PC-3 (cell line): ENCODE results near the gene PLEKHG3. TPM values are rescaled to one million over a fixed set of nuclear protein-coding genes. Genes with fewer than 3 reads are reported as not detected.
A peak's percentile ranks its signal among the peaks of the same experiment; 100 is the strongest.

Experiments used
- ATAC-seq: fragments of 200-7000 bp; cut with Tn5 transposase; 2 replicates; pipeline ENCODE4 v1.9.1; 2020; ENCODE audit warnings: mild to moderate bottlenecking, moderate library complexity
- BruUV-seq: library from RNA; stranded (reverse); fragments of 400-500 nt; replicated peaks from 2 replicates; lab custom pipeline; 2021; lab: Mats Ljungman, UMichigan
- CTCF ChIA-PET: fragments of 300-600 bp; sonication (Branson Sonifier 250); formaldehyde crosslinking; loops from one replicate; lab custom pipeline; 2022; ENCODE audit warnings: antibody characterized with exemption; lab: Charles Lee
- POLR2A ChIA-PET: fragments of 300-600 bp; sonication (Branson Sonifier 250); formaldehyde crosslinking; loops from one replicate; lab custom pipeline; 2022; ENCODE audit warnings: antibody characterized with exemption; ENCODE audit not compliant: unreplicated experiment; lab: Charles Lee
- DNase-seq: peaks from one replicate; pipeline ENCODE4 v3.0.0-alpha.2; 2015
- H2AFZ ChIP-seq: fragments of 300-600 bp; sonication (generic); 2 replicates; pipeline ENCODE4 v1.6.0; 2016; ENCODE audit warnings: antibody characterized with exemption, low read length
- H3F3A ChIP-seq: fragments of 300-600 bp; sonication (generic); one replicate; pipeline ENCODE4 v1.6.0; 2017; ENCODE audit warnings: antibody characterized with exemption, low read length, control low read depth, mild to moderate bottlenecking; ENCODE audit not compliant: unreplicated experiment
- H3K27ac ChIP-seq: fragments of 300-600 bp; sonication (generic); 2 replicates; pipeline ENCODE4 v1.5.1; 2016; ENCODE audit warnings: mild to moderate bottlenecking, low read length
- H3K27me3 ChIP-seq: fragments of 300-600 bp; sonication (generic); 2 replicates; pipeline ENCODE4 v1.6.1; 2016; ENCODE audit warnings: low read length, mixed read lengths
- H3K36me3 ChIP-seq: fragments of 300-600 bp; sonication (generic); 2 replicates; pipeline ENCODE4 v1.6.1; 2016; ENCODE audit warnings: low read depth, mixed run types, low read length, mixed read lengths
- H3K4me1 ChIP-seq: fragments of 300-600 bp; sonication (generic); 2 replicates; pipeline ENCODE4 v1.5.1; 2016; ENCODE audit warnings: low read length; ENCODE audit not compliant: insufficient read depth
- H3K4me2 ChIP-seq: fragments of 300-600 bp; sonication (generic); 2 replicates; pipeline ENCODE4 v1.6.0; 2016; ENCODE audit warnings: low read length
- H3K4me3 ChIP-seq: fragments of 300-600 bp; sonication (generic); 2 replicates; pipeline ENCODE4 v1.5.1; 2016; ENCODE audit warnings: mild to moderate bottlenecking, low read length, mixed read lengths
- H3K79me2 ChIP-seq: fragments of 300-600 bp; sonication (generic); 2 replicates; pipeline ENCODE4 v1.6.1; 2017; ENCODE audit warnings: low read length, mixed read lengths
- H3K9ac ChIP-seq: fragments of 300-600 bp; sonication (generic); 2 replicates; pipeline ENCODE4 v1.6.0; 2016; ENCODE audit warnings: mild to moderate bottlenecking, low read length
- H3K9me2 ChIP-seq: fragments of 300-600 bp; sonication (generic); replicated peaks from 2 replicates; pipeline ENCODE4 v1.6.1; 2016; ENCODE audit warnings: mixed run types, low read length, mixed read lengths
- H3K9me3 ChIP-seq: fragments of 300-600 bp; sonication (generic); 2 replicates; pipeline ENCODE4 v1.6.1; 2016; ENCODE audit warnings: low read length, mixed read lengths
- H4K20me1 ChIP-seq: fragments of 300-600 bp; sonication (generic); 2 replicates; pipeline ENCODE4 v1.6.1; 2016; ENCODE audit warnings: low read length, mixed read lengths
- CTCF ChIP-seq: fragments of 300-600 bp; sonication (generic); conservative IDR thresholded peaks from 2 replicates; pipeline ENCODE4 v1.5.1; 2017; ENCODE audit warnings: antibody characterized with exemption, low read depth, mild to moderate bottlenecking, low read length
- EZH2 ChIP-seq: fragments of 300-600 bp; sonication (generic); IDR thresholded peaks from one replicate; pipeline ENCODE4 v1.6.1; 2017; ENCODE audit warnings: antibody characterized with exemption, mild to moderate bottlenecking, low read length; ENCODE audit not compliant: unreplicated experiment
- EZH2phosphoT487 ChIP-seq: fragments of 300-600 bp; sonication (generic); IDR thresholded peaks from 2 replicates; pipeline ENCODE4 v1.6.1; 2018; ENCODE audit warnings: mild to moderate bottlenecking, antibody characterized with exemption, low read length, borderline replicate concordance
- intact Hi-C: fragments of 100-400 bp; cut with micrococcal nuclease; formaldehyde crosslinking; loops from 2 replicates; pipeline ENCODE4 v1.9.0; 2023
- total RNA-seq: library from RNA; depleted of rRNA; stranded (reverse); fragments of >200 nt; gene quantifications from 2 replicates; pipeline ENCODE4 v1.2.3, GENCODE V29; 2014

Gene PLEKHG3
- total RNA-seq, 1 experiment from 2014 or later, result 49.6 TPM

GRCh38 chr14:64718762-64719161 lies 14.5 kb downstream of the PLEKHG3 start:
- H3K4me3 ChIP-seq, result no peak overlapping the region
- peaks cover 94% of the 10 kb centered on the region for H3K79me2 ChIP-seq
- ChIA-PET POLR2A (no interaction called here), CTCF (no interaction called here)
- peaks cover 62% of the 10 kb centered on the region for H3K4me1 ChIP-seq
- no peaks in the 10 kb centered on the region for H3K27me3 ChIP-seq
- no peaks in the 10 kb centered on the region for H3K9me2 ChIP-seq
- no peaks in the 10 kb centered on the region for H3K36me3 ChIP-seq
- H3K9me3 ChIP-seq, result no peaks in the 10 kb centered on the region
- BruUV-seq, result no TSS peak
- H3K4me2 ChIP-seq, result no peak overlapping the region
- H3K9ac ChIP-seq, result no peak overlapping the region
- TF ChIP-seq CTCF (no peak), EZH2 (no peak), EZH2phosphoT487 (no peak)
- peak overlapping the region; percentile 93 for H3K27ac ChIP-seq
- H2AFZ ChIP-seq, result no peak overlapping the region
- no peak for DNase-seq
- peaks cover 8% of the 10 kb centered on the region for H3F3A ChIP-seq
- intact Hi-C loops, result no loop called here
- no peaks in the 10 kb centered on the region for H4K20me1 ChIP-seq
- no peak for ATAC-seq

- H2AFZ ChIP-seq, result no peak overlapping the region
- ATAC-seq (no peak), DNase-seq (no peak)
- H3K4me3 ChIP-seq, result peak overlapping the region; percentile 16; the same call in 1 of the 2 replicates
- no peaks in the 10 kb centered on the region for H3K36me3 ChIP-seq
- peaks cover 8% of the 10 kb centered on the region for H3F3A ChIP-seq
- CTCF ChIA-PET, result interaction anchor here (0.6 to 0.8 kb wide), 3 partner anchors 10 to 214 kb away, joined by 3 to 4 read pairs (median 3); no protein-coding TSS in a partner anchor
- H3K27ac ChIP-seq, result peak overlapping the region; percentile 93
- BruUV-seq, result TSS peak; percentile 97
- H3K79me2 ChIP-seq, result peaks cover 94% of the 10 kb centered on the region
- peak overlapping the region; percentile 66 for H3K4me2 ChIP-seq
- H3K9me2 ChIP-seq, result no peaks in the 10 kb centered on the region
- peak overlapping the region; percentile 56 for H3K9ac ChIP-seq
- POLR2A ChIA-PET, result no interaction called here
- no peak for TF ChIP-seq EZH2phosphoT487
- TF ChIP-seq CTCF, result no peak
- TF ChIP-seq EZH2, result no peak
- no peaks in the 10 kb centered on the region for H4K20me1 ChIP-seq
- peaks cover 70% of the 10 kb centered on the region for H3K4me1 ChIP-seq
- no peaks in the 10 kb centered on the region for H3K9me3 ChIP-seq
- intact Hi-C loops, result no loop called here
- H3K27me3 ChIP-seq, result no peaks in the 10 kb centered on the region
Observed at GRCh38 chr14:64719601-64720000, 15.4 kb downstream of the PLEKHG3 start.

GRCh38 chr14:64720131-64720576 lies 15.9 kb downstream of the PLEKHG3 start:
- Histone ChIP-seq H3K4me3 (peak overlapping the region; percentile 16; the same call in 1 of the 2 replicates), H3K27me3 (no peaks in the 10 kb centered on the region), H3K9me2 (no peaks in the 10 kb centered on the region), H3K79me2 (peaks cover 94% of the 10 kb centered on the region), H3K36me3 (no peaks in the 10 kb centered on the region), H3K9me3 (no peaks in the 10 kb centered on the region), H4K20me1 (no peaks in the 10 kb centered on the region), H3K9ac (peak overlapping the region; percentile 65), H3K27ac (peak overlapping the region; percentile 93), H3K4me2 (peak overlapping the region; percentile 69), H2AFZ (no peak overlapping the region), H3F3A (peaks cover 8% of the 10 kb centered on the region), H3K4me1 (peaks cover 76% of the 10 kb centered on the region)
- DNase-seq (peak; percentile 98), ATAC-seq (peak; percentile 94)
- no peak for TF ChIP-seq EZH2phosphoT487
- TF ChIP-seq EZH2, result no peak
- TF ChIP-seq CTCF, result no peak
- intact Hi-C loops, result loop anchor here (1.0 to 2.0 kb wide), 3 partner anchors 12 to 49 kb away; no protein-coding TSS in a partner anchor
- BruUV-seq, result no TSS peak
- ChIA-PET CTCF (interaction anchor here (0.6 to 0.8 kb wide), 3 partner anchors 10 to 215 kb away, joined by 3 to 4 read pairs (median 3); no protein-coding TSS in a partner anchor), POLR2A (interaction anchor here (0.5 kb wide), 1 partner anchor 53 kb away, joined by 5 read pairs; no protein-coding TSS in a partner anchor)
